Stomach (tissue), 9 donors: Measurements from ENCODE around the gene TADA3. TPM values are rescaled to one million over a fixed set of nuclear protein-coding genes. Genes with fewer than 3 reads are reported as not detected.

Experiments
- DNase-seq, 2 donors: peaks; one replicate each; pipeline versions ENCODE4 v3.0.0 to v3.0.0-alpha.2; 2013 to 2019
- H3K27ac ChIP-seq, 5 donors: fragments of 200-600 bp in 4 of 5; sonication (generic) in 4 of 5; one replicate each; pipeline ENCODE4 v1.5.1; 2013 to 2019; ENCODE audit warnings: mild to moderate bottlenecking in 1 of 5, moderate library complexity in 1 of 5
- H3K27me3 ChIP-seq, 3 donors: fragments of 200-600 bp; sonication (generic); one replicate each; pipeline ENCODE4 v1.5.1; 2017 to 2019; ENCODE audit warnings: mixed run types in 1 of 3
- H3K36me3 ChIP-seq, 4 donors: fragments of 200-600 bp; sonication (generic); 1 replicate in 3 of 4; 2 replicates in 1 of 4; pipeline ENCODE4 v1.5.1; 2016 to 2019
- H3K4me1 ChIP-seq, 4 donors: fragments of 200-600 bp; sonication (generic); one replicate each; pipeline ENCODE4 v1.5.1; 2016 to 2019
- H3K4me3 ChIP-seq, 4 donors: fragments of 200-600 bp; sonication (generic) in 3 of 4; one replicate each; pipeline ENCODE4 v1.5.1; 2016 to 2019; ENCODE audit warnings: mild to moderate bottlenecking in 1 of 4
- H3K9me3 ChIP-seq, 4 donors: fragments of 200-600 bp; sonication (generic); one replicate each; pipeline ENCODE4 v1.5.1; 2016 to 2019
- CTCF ChIP-seq, 7 experiments: fragments of 450-650 bp in 4 of 7; fragments of 200-600 bp in 3 of 7; sonication (generic) in 3 of 7; IDR thresholded peaks; one replicate each; pipeline ENCODE4 v1.5.1; 2016 to 2019; ENCODE audit warnings: antibody characterized with exemption in 7 of 7, control low read depth in 2 of 7, mild to moderate bottlenecking in 1 of 7
- EP300 ChIP-seq: sonication (generic); formaldehyde crosslinking; IDR thresholded peaks from one replicate; pipeline ENCODE4 v1.6.1; 2017; ENCODE audit warnings: antibody characterized with exemption
- POLR2A ChIP-seq, 4 donors: fragments of 450-650 bp; IDR thresholded peaks; one replicate each; pipeline ENCODE4 v1.6.1; 2016; ENCODE audit warnings: antibody characterized with exemption in 4 of 4, control low read depth in 2 of 4, mild to moderate bottlenecking in 1 of 4, moderate library complexity in 1 of 4
- POLR2AphosphoS5 ChIP-seq, 3 donors: sonication (generic); formaldehyde crosslinking; IDR thresholded peaks; one replicate each; pipeline ENCODE4 v1.6.1; 2016; ENCODE audit warnings: antibody characterized with exemption in 3 of 3
- WGBS, 5 donors: extraction: QIAGEN DNeasy Blood & Tissue Kit in 3 of 5; methylation state at CpG; one replicate each; pipeline versions ENCODE4 v1.1.5 to v1.1.7; 2013 to 2018; 5-methylcytosine and 5-hydroxymethylcytosine counted together
- intact Hi-C: fragments of 100-400 bp; cut with DNase I; formaldehyde crosslinking; loops from one replicate; pipeline ENCODE4 v1.15.1; 2023; ENCODE audit warnings: low total_unique reads
- polyA plus RNA-seq, 3 donors: library from polyadenylated mRNA; stranded (reverse); fragments of 200-250 nt; gene quantifications; one replicate each; pipeline ENCODE4 v1.2.3, GENCODE V29; 2013
- total RNA-seq, 5 donors: library from RNA; depleted of rRNA; stranded (reverse); fragments of >200 nt; gene quantifications; one replicate each; pipeline versions ENCODE4 v1.1.0 to v1.2.3, GENCODE V29; 2014 to 2016
- donor health status: healthy with polysubstance abuse.
- donor health status: Bipolar disorder and iron deficiency.
- donor health status: healthy.

Gene TADA3
- total and polyA plus RNA-seq, 8 donors, result 29.2 to 62.6 (median 40.8) TPM

DNA sequence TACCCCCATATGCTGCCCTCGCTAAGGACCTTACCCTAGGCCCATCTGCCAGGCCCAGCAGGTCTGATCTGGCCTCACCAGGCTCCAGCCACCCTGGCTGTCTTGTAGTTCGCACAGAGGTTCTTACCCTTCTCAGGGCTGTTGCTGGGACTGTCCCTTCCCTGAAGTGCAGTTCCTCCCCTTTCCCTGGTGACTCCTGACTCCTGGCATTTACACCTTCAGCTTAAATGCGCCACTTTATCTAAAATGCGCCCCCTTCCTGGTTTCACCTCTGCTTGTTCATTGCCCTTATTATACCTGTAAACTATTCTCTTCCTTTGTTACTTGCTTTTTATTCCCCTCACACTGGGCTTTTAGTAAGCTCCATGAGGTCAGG lies 17.0 kb upstream of the TADA3 start:
- Histone ChIP-seq H3K36me3 (peaks cover 35 to 55% (median 47%) of the 10 kb centered on the region in 4 donors), H3K27ac (peak overlapping the region; percentile 94 to 98 (median 96)), H3K4me3 (peak overlapping the region; percentile 64 to 84 (median 73)), H3K9me3 (no peaks in the 10 kb centered on the region), H3K4me1 (peaks cover 17 to 38% (median 22%) of the 10 kb centered on the region in 4 donors), H3K27me3 (no peaks in the 10 kb centered on the region)
- intact Hi-C loops, result no loop called here
- TF ChIP-seq EP300 (no peak), POLR2A (IDR thresholded peaks at IDR 0.05) (no peak), POLR2AphosphoS5 (IDR thresholded peaks at IDR 0.05) (peak in 1 of 3 donors; percentile 3)
- WGBS, 5 donors, result 41 to 65% (median 53%) methylated on average over 4 of the region's 4 CpGs
- DNase-seq, result peak; percentile 40 to 64

DNA sequence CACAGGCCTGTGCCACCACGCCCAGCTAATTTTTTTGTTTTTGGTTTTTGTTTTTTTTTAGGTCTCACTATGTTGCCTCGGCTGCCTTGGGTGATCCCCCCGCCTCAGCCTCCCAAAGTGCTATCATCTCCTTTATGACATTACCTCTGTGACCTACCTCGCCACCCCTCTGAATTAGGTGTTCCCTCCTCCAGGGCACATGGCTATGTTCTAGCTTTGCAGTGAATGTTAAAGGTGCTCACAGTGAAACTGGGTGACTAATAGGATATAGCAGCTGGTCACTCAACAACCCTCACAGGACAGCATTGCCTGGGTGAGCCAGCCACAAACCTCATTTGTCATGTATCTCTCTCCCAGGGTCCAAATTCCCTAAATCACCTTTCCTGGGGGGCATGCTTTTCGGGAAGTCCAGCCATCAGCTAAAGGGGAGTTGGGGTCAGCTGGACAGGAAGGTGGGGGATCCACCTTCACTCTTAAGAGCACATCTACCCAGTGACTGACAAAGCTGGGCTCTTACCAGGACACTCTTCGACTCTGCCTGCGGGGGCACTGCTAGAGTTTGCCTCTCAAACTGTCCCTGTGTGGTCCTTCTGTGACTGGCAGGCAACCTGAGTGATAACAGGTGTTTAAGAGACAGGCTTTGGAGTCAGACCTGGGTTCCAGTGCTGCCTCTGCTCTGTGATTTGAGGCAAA lies 16.2 kb upstream of the TADA3 start:
- H3K9me3 ChIP-seq, result no peaks in the 10 kb centered on the region
- H3K4me3 ChIP-seq, result no peak overlapping the region
- intact Hi-C loops, result no loop called here
- peaks cover 39 to 55% (median 48%) of the 10 kb centered on the region in 4 donors for H3K36me3 ChIP-seq
- peaks cover 17 to 38% (median 22%) of the 10 kb centered on the region in 4 donors for H3K4me1 ChIP-seq
- H3K27me3 ChIP-seq, result no peaks in the 10 kb centered on the region
- 50 to 82% (median 70%) methylated on average over 7 of the region's 7 CpGs for WGBS, 5 donors
- peak overlapping the region; percentile 94 to 98 (median 96) for H3K27ac ChIP-seq
- peak in 1 of 2 donors; percentile 51 for DNase-seq
- TF ChIP-seq POLR2A (IDR thresholded peaks at IDR 0.05) (no peak), CTCF (IDR thresholded peaks at IDR 0.05) (no peak), EP300 (no peak), POLR2AphosphoS5 (IDR thresholded peaks at IDR 0.05) (no peak)

DNA sequence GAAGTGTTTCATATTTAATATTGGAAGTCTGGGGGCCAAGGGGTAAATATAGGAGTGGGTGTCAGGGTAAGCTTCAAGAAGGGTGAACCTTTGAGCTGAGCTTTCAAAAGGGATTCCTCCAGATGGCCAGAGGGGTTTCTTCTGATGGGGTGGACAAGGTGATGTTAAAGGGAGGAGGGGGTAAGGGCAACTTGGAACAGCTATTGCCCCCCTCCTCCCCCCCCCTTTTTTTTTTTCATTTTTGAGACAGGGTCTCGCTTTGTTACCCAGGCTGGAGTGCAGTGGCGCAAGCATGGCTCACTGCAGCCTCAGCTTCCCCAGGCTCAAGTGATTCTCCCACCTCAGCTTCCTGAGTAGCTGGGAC lies 15.7 kb upstream of the TADA3 start:
- 85 to 97% (median 91%) methylated on average over 2 of the region's 2 CpGs for WGBS, 5 donors

GRCh38 chr3:9806688-9807589 lies 14.7 kb upstream of the TADA3 start:
- Histone ChIP-seq H3K36me3 (peaks cover 47 to 61% (median 53%) of the 10 kb centered on the region in 4 donors), H3K9me3 (no peaks in the 10 kb centered on the region), H3K4me1 (peaks cover 17 to 38% (median 22%) of the 10 kb centered on the region in 4 donors), H3K27ac (peak overlapping the region in 1 of 5 donors; percentile 20), H3K27me3 (no peaks in the 10 kb centered on the region), H3K4me3 (no peak overlapping the region)
- intact Hi-C loops, result no loop called here
- WGBS, 5 donors, result 91 to 100% (median 93%) methylated on average over 4 to 7 of the region's 7 CpGs
- TF ChIP-seq POLR2AphosphoS5 (IDR thresholded peaks at IDR 0.05), result no peak
- TF ChIP-seq POLR2A (IDR thresholded peaks at IDR 0.05), result no peak
- TF ChIP-seq EP300, result no peak
- TF ChIP-seq CTCF (IDR thresholded peaks at IDR 0.05), result no peak
- no peak for DNase-seq

More for the DNA sequence above, 15.7 kb upstream of the TADA3 start:
- Histone ChIP-seq H3K9me3 (no peaks in the 10 kb centered on the region), H3K4me3 (no peak overlapping the region), H3K27ac (peak overlapping the region in 3 of 5 donors; percentile 95 to 98 (median 96)), H3K27me3 (no peaks in the 10 kb centered on the region), H3K4me1 (peaks cover 17 to 38% (median 22%) of the 10 kb centered on the region in 4 donors), H3K36me3 (peaks cover 40 to 55% (median 48%) of the 10 kb centered on the region in 4 donors)
- intact Hi-C loops, result no loop called here
- no peak for TF ChIP-seq EP300
- no peak for TF ChIP-seq CTCF (IDR thresholded peaks at IDR 0.05)
- no peak for TF ChIP-seq POLR2A (IDR thresholded peaks at IDR 0.05)
- no peak for TF ChIP-seq POLR2AphosphoS5 (IDR thresholded peaks at IDR 0.05)
- no peak for DNase-seq
